ENCODE measurements around the gene SLC9B1.
A peak's percentile ranks its signal among the peaks of the same experiment; 100 is the strongest.
"Not testable (repeated sequence)": the region's sequence is repeated elsewhere in the genome, so short reads cannot be mapped to it uniquely, and the experiment has no call there.

SLC9B1 gene

DNA sequence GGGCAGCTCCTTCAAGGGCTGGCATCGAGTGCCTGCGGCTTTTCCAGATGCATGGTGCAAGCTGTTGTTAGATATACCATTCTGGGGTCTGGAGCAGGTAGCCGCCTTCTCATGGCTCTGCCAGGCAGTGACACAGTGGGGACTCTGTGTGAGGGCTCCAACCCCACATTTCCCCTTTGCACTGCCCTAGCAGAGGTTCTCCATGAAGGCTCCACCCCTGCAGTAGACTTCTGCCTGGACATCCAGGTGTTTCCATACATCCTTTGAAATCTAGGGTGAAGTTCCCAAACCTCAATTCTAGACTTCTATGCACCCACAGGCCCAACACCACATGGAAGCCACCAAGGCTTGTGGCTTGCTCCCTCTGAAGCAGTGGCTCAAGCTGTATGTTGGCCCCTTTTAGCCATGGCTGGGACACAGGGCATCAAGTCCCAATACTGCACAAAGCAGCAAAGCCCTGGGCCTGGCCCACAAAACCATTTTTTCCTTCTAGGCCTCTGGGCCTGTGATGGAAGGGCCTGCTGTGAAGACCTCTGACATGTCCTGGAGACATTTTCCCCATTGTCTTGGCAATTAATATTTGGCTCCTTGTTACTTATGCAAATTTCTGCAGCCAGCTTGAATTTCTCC lies 141.9 kb downstream of the SLC9B1 start:
- DNase-seq = not testable (repeated sequence)

DNA sequence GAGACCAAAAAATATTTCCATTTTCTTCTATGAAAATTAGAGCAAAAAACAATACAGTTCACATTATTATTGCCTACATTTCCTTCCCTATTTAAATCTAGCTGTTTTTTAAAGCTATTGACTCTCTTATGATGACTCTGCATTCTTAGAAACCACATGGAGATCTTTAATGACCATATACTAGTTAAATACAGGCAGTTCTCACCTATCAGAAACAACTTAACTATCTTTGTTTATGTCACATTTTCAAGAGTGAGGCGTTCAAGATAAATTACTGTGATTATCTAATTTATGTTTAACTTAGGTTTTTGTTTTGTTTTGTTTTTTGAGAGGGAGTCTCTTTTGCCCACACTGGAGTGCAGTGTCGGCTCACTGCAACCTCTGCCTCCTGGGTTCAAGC lies 147.7 kb downstream of the SLC9B1 start:
- no peak for DNase-seq

DNA sequence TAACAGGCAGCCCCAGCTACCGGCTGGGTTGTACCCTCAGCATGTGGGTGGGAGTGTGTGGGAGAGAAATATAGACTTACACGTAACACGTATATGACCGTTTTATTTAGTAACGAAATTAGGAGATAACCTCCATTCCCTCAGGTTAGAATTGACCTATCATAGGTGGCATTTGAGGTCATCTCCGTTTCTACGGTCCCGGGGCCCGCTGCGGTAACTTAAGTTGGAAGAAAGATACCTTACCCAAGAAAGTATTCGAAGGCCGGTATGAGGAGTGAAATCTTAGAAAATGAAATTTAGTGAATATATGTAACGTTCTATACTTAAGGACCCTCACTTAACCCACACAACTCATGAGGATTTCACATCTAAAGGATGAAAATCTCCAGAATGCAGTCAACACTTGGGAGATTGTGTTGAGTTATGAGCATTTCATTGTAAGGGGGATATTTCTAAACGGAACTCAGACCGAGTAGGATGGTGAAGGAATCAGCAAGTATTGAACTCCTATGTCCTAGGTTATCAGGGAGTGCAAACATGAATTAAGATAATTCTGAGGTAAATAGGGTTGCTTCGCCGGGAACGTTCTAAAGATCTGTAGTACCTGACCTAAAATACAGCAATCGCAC lies 149.8 kb downstream of the SLC9B1 start:
- DNase-seq = no peak

DNA sequence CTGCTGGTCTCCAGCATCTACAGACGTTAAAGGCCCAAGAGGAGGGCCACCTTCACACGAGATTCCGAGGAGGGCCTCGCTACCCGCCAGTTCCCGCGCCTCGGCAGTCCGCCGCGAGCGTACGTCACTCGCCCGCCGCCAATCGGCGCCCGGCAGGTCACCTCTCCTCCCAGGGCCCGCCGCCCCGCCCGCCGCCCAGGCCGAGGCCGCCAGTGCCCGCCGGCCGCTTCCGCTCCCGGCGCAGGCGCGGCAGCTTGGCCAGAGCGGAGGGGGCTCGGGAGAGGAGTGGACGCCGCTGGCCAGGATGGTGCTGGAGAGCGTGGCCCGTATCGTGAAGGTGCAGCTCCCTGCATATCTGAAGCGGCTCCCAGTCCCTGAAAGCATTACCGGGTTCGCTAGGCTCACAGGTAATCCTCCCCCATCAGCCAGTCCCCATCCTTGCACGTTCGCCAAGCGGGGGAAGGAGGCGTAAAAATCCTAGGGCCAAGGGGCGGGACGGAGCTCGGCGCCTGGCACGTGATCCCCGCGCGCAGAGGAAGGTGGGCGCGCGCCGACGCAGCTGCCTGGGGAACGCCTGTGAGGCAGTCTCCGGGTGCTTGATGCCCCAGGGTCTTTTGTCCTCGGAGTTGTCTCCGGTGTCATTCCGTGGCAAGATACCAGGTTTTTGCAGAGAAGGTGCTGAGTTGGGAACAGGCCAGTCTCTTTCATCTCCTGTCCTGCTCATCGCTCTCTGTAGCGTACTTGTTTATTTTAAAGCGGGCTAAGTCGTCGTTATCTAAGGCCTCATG lies 150.5 kb downstream of the SLC9B1 start, which contains the start of gene CISD2:
TSS of gene CISD2 (plus strand) at position 212 of the 788 bp plus-strand sequence. CDS start at position 305, 93 bp downstream.
- DNase-seq = peak; percentile 74

GRCh38 chr4:102868153-102868780 lies 151.2 kb downstream of the SLC9B1 start:
- no peak for DNase-seq

GRCh38 chr4:102867278-102868152 lies 152.0 kb downstream of the SLC9B1 start:
- DNase-seq = no peak

DNA sequence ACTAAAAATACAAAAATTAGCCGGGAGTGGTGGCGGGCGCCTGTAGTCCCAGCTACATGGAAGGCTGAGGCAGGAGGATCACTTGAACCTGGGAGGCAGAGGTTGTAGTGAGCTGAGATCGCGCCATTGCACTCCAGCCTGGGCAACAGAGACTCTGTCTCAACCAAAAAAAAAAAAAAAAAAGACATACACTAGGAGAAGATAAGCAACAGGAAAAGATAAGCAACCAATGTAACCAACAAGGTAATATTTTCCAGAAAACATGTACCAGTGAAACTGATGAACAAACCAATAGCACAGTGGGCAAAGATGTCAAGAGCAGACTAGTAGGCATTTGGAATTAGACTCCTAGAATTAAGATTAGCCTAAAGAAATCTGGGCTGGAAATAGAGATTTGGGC lies 154.2 kb downstream of the SLC9B1 start:
- not testable (repeated sequence) for DNase-seq

GRCh38 chr4:102862747-102863146 lies 156.8 kb downstream of the SLC9B1 start:
- no peak for DNase-seq

- no peak for DNase-seq
Observed at GRCh38 chr4:102862016-102862415, 157.5 kb downstream of the SLC9B1 start.

GRCh38 chr4:102860611-102861324 lies 158.7 kb downstream of the SLC9B1 start:
- no peak for DNase-seq

DNA sequence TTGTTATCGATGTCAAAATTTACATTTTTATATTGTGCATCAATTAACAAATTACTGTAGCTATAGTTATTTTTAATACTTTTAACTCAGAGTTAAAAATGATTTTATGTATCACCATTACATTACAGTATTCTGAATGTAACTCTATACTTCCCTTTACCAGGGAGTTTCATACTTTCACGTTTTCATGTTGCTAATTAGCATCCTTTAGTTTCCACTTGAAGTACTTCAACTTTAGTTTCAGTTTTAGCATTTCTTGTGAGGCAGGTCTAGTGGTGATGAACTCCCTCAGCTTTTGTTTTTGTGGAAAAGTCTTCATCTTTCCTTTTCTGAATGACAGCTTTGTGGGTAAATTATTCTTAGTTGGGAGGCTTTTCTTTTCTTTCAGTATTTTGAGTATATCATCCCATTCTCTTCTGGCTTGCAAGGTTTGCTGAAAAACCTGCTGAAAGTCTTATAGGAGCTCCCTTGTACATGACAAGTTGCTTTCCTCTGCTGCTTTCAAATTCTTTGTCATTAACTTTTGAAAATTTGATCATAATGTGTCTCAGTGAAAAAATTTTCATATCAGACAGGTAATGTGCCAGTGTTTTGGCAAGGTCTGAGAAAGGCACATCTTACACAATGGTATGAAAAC lies 160.6 kb downstream of the SLC9B1 start:
- DNase-seq = no peak

Data from NCI-H1694 (cell line).